ENCODE results near the gene GSK3A. TPM values are rescaled to one million over a fixed set of nuclear protein-coding genes. Genes with fewer than 3 reads are reported as not detected.

The GSK3A gene
- total and polyA plus RNA-seq, 9 of the 15 experiments (the other 6 are each of a cell fraction or from before 2014, with no cell fraction given) = 0.62 to 90.7 (median 33.3) TPM

- TF ChIP-seq ELF1 (tag; IDR thresholded peaks at IDR 0.05) (no peak), GTF2F1 (IDR thresholded peaks at IDR 0.05; ENCODE audit: low read depth, low read length) (no peak), HDAC2 (IDR thresholded peaks at IDR 0.05) (no peak), ZNF445 (CRISPR knock-in tag; IDR thresholded peaks at IDR 0.05; ENCODE audit: low read depth) (no peak), SRSF7 (optimal IDR thresholded peaks at IDR 0.05; ENCODE audit: low read depth, low read length) (no peak), GATAD2A (IDR thresholded peaks at IDR 0.05) (no peak), CCAR2 (IDR thresholded peaks at IDR 0.05; ENCODE audit: low read depth, low read length) (no peak), NONO (IDR thresholded peaks at IDR 0.05; ENCODE audit: low read depth in 2 of 2, low read length in 1 of 2) (no peak), KLF10 (CRISPR knock-in tag; IDR thresholded peaks at IDR 0.05) (no peak), ZNF3 (CRISPR knock-in tag; IDR thresholded peaks at IDR 0.05) (no peak)
Measured at GRCh38 chr19:42246143-42246921, 3.9 kb upstream of the GSK3A start (continued).

- ATAC-seq (no peak), DNase-seq (ENCODE audit: extremely low read depth in 1 of 4, low spot score in 3 of 4) (no peak), FAIRE-seq (no peak)
- no peaks in the 10 kb centered on the region for H3K9me1 ChIP-seq (ENCODE audit: control insufficient read depth, insufficient read depth, low read length)
- POLR2A ChIA-PET = interaction anchor here (0.6 to 11.7 kb wide), 7 partner anchors 10 to 45 kb away, joined by 3 to 116 read pairs (median 4); partner anchors contain the start of genes CIC and DEDD2
- peaks cover 7 to 39% of the 10 kb centered on the region in 2 experiments; a peak in 4 of 5 replicates for H3K4me1 ChIP-seq (replicated peaks in 1 of 2; ENCODE audit: control insufficient read depth in 2 of 2, insufficient read depth in 2 of 2, low read length in 2 of 2)
- 79% methylated on average over 10 of the region's 10 CpGs for WGBS (ENCODE audit: insufficient coverage, low coverage, missing lambda C conversion rate)
- in situ Hi-C loops (cut with MboI) (no loop called here), intact Hi-C loops (cut with micrococcal nuclease) (no loop called here)
- peak overlapping the region; percentile 29 for H3K27ac ChIP-seq (ENCODE audit: extremely low read depth, low read depth, low read length)
- peak overlapping the region; percentile 68 for H3K4me2 ChIP-seq (ENCODE audit: insufficient read depth, low read length)
- H3K9me3 ChIP-seq (replicated peaks; ENCODE audit: control insufficient read depth, insufficient read depth, low read depth, low read length) = no peaks in the 10 kb centered on the region
- TF ChIP-seq PCBP2 (IDR thresholded peaks at IDR 0.05; ENCODE audit: low read depth, low read length, poor library complexity, severe bottlenecking) (no peak), E2F3 (CRISPR knock-in tag; IDR thresholded peaks at IDR 0.05) (no peak), BRF1 (IDR thresholded peaks at IDR 0.05; ENCODE audit: borderline replicate concordance, extremely low read depth, insufficient read length) (no peak)
- H3K9ac ChIP-seq (ENCODE audit: insufficient read depth in 1 of 2, low read depth in 2 of 2, low read length in 2 of 2) = peak overlapping the region; percentile 31 to 46; a peak in 3 of 4 replicates
- H3K4me3 ChIP-seq = peak overlapping the region; percentile 79; the same call in 1 of the 2 replicates
- CTCF ChIA-PET (ENCODE audit: low intra/inter-chr PET ratio) = interaction anchor here (2.2 to 4.0 kb wide), 3 partner anchors 35 to 113 kb away, joined by 5 to 24 read pairs (median 6); partner anchors contain the start of gene POU2F2
- H3K79me2 ChIP-seq (ENCODE audit: control insufficient read depth, insufficient read depth, low read length) = peaks cover 40% of the 10 kb centered on the region
- H4K20me1 ChIP-seq (replicated peaks; ENCODE audit: control insufficient read depth, insufficient read depth, low read length) = no peaks in the 10 kb centered on the region
- H3K36me3 ChIP-seq (ENCODE audit: control insufficient read depth, insufficient read depth, low read length) = peaks cover 34% of the 10 kb centered on the region
- no TSS peak for BruUV-seq (replicated peaks)
- H2AFZ ChIP-seq (ENCODE audit: low read depth, low read length) = peak overlapping the region; percentile 89
- no peaks in the 10 kb centered on the region for H3K27me3 ChIP-seq (ENCODE audit: control insufficient read depth in 2 of 2, insufficient read depth in 2 of 2, low read length in 2 of 2)
Measured at GRCh38 chr19:42245231-42245630, 2.8 kb upstream of the GSK3A start.
